Activated T-cell treated with anti-CD3 and anti-CD28 coated beads, Interleukin-2, amount 50 U/mL, for 1 hour (primary cell): ENCODE data around the gene GPR107.

Experiments
- DNase-seq: peaks from one replicate; pipeline ENCODE4 v3.0.0-alpha.2; 2020

GPR107 gene

GRCh38 chr9:130139251-130139650 is 85.5 kb downstream of the GPR107 start:
- no peak for DNase-seq

DNA sequence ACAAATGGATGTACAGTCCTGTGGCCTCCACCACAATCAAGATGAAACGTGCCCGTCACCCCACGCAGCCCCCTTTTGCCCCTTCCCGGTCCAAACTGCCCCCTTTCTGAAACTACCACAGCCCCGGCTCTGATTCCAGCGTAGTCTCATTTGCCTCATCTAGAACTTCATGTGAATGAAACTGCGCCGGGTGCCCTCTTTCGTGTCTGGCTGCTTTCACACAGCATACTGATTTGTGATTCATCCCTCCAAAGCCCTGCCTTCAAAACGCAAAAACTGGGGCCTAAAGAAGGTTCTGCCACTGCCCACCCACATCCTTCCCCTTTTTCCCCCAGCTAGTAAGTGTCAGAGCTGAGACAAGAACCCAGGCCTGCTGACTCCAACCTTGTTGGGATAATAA is 87.0 kb downstream of the GPR107 start:
- no peak for DNase-seq

DNA sequence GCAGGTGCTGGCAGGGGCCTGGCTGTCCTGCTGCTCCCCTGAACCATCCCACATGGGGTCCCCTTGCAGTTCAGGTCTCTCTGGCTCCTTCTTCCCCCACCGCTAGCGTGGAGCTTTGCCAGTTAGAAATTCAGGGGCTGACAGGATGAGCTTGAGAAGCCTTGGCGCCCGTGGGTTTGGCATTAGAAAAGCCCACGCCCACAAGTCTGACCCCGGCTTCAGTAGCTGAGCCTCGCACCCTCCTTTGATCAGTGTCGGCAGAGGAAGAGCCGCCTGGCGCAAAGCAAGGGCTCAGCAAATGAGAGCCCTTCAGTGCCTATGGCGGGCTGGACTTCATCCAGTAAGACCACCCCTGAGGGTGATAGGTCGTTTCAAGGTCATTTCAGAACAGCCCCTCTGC is 88.3 kb downstream of the GPR107 start:
- no peak for DNase-seq

DNA sequence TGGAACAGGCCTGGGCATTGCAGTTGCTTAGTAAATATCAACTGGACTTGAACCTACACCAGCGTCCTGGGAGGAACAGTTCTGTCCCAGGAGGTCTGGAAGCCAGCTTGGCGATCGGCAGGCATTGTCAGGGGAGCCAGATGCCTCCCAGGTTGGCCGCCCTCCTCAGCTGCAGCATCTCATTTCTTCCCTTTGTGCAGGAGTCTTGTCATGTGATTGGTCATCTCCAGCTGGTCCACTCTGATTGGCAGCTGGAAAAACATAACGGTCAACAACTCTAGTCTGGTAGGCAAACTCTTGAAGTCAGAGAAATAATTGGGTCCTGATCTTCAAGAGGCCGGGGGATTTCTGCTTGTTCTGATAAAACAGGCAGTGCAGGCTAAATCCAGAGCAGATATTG is 88.9 kb downstream of the GPR107 start:
- no peak for DNase-seq

- DNase-seq: no peak
Observed at GRCh38 chr9:130143279-130143893, 89.7 kb downstream of the GPR107 start.

GRCh38 chr9:130143958-130144366 is 90.3 kb downstream of the GPR107 start:
- DNase-seq: no peak

DNA sequence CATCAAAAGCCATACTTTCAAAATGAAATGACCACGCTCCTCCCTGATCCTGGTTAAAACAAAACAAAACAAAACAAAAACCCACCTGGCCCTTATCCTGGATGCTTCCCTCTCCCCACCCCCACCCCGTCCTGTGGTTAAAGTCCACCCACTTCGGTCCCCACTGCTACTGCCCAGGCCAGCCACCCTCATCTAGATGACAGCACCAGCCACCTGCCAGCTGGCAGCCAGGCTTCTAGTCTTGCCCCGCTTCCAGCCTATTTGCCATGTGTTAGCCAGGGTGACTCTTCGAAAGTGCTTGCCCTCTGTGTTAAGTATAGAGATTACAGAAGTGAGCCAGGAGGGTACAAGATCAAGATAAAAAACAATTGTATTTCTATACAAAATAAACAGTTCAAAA is 91.0 kb downstream of the GPR107 start:
- no peak for DNase-seq

DNA sequence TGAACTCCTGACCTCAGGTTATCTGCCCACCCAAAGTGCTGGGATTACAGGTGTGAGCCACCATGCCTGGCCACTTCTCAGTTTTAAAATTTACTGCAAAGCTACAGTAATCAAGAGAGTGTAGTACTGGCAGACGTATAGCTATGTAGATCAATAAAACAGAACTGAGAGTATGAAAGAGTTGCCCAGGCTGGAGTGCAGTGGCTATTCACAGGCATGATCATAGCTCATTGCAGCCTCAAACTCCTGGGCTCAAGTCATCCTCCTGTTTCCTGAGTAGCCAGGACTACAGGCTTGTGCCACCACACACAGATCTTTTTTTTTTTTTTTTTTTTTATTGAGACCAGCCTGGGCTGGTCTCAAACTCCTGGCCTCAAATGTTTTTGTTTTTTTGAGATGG is 92.0 kb downstream of the GPR107 start:
- no peak for DNase-seq

GRCh38 chr9:130147198-130147597 is 93.5 kb downstream of the GPR107 start:
- no peak for DNase-seq

DNA sequence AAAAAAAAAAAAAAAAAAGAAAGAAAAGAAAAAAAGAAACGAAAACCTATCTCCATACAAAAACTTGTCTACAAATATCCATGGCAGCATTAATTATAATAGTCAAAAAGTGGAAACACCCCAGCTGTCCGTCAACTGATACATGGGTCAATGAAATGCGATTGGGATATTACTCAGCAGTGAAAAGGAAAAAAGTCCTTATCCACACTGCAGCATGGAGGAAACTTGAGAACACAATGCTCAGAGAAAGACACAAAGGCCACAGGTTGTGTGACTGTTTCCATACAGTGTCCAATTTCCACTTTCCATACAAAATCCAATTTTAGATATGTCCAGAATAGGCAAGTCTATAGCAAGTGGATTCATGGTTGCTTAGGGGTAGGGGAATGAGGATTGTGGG is 94.2 kb downstream of the GPR107 start:
- no peak for DNase-seq

DNA sequence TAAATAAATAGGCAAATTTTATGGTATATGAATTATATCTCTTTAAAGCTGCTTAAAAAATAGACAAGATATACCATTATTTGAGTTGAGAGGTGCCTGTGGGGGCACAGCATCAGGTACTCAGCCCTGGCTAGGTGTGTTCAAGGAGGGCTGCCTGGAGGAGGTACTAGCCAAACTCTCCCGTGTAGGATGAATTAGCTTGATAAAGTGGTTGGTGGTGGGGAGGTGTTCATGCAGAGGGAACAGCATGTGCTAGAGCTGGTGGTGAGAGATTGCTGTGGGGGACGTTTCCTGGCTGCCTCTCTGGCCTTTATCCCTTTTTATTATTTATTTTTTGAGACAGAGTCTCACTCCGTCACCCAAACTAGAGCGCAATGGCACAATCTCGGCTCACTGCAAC is 95.3 kb downstream of the GPR107 start:
- no peak for DNase-seq

DNA sequence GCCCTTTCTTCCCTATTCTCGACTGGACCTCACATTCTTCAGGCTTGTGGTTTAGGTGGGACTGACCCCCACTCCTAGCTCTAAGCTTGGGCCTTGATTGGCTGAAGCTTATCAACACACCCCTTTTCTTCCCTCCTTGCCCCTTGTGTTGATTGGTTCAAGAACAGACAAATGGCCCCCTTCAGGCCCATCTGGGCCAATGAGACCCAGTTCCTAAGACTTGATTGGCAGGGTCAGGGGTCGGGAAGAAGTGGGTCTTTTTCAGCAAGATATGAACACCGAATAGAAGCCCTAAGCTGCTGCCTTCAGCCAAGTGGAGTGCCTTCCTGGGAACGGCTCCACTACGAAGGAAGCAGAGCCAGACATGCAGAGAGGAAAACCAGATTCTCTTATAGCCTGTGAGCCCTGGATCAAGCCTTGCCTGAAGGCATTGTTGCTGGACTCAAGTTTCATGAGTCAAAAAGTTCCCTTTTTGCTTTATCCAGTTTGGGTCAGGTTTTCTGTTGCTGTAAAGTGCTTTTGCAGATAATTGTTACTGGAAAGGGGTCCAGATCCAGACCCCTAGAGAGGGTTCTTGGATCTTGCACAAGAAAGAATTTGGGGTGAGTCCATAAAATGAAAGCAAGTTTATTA is 96.1 kb downstream of the GPR107 start:
- no peak for DNase-seq

GRCh38 chr9:130150779-130151382 is 97.2 kb downstream of the GPR107 start:
- DNase-seq: no peak

- no peak for DNase-seq
Observed at GRCh38 chr9:130154816-130155215, 101.1 kb downstream of the GPR107 start.

- DNase-seq: no peak
Observed at GRCh38 chr9:130155647-130156046, 101.9 kb downstream of the GPR107 start.

DNA sequence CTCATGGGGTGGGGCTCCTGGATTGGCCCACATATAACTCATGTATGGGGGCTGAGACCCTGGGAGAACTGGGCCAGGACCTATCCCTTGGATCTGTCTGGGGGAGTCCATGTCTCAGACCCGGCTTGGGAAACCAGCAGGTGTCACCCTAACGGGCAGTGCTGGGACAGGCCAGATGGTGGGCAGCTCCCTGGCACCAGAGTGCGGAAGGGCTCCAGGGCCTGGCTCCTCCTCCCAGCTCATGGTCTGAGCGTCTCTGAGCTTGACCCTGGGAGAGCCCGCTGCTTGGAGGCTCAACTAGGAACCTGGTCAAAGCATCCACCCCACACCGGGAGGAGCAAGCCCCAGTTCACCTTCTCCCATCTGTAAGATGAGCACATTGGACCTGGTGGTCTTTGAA is 103.0 kb downstream of the GPR107 start:
- DNase-seq: no peak

DNA sequence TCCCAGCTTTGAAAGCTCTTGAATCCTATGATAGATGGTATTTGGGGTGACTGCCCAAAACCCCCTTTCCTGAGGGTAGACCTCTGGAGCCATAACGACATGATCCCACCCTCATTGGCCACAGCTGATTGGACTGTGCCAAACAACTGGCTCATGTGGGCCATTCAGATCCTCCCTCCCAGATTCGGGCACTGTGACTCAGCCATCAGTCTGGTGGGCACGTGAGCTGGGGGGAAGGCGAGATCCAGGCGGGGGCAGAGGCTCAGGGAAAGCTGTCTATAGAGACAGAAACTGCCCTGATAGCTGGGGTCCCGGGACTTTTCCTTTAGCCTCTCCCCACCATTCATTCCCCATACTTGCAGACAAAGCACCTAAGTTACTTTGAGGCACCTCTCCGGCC is 103.4 kb downstream of the GPR107 start:
- DNase-seq: no peak

- no peak for DNase-seq
Observed at GRCh38 chr9:130158001-130158400, 104.3 kb downstream of the GPR107 start.

- no peak for DNase-seq
Observed at GRCh38 chr9:130159057-130159456, 105.4 kb downstream of the GPR107 start.

DNA sequence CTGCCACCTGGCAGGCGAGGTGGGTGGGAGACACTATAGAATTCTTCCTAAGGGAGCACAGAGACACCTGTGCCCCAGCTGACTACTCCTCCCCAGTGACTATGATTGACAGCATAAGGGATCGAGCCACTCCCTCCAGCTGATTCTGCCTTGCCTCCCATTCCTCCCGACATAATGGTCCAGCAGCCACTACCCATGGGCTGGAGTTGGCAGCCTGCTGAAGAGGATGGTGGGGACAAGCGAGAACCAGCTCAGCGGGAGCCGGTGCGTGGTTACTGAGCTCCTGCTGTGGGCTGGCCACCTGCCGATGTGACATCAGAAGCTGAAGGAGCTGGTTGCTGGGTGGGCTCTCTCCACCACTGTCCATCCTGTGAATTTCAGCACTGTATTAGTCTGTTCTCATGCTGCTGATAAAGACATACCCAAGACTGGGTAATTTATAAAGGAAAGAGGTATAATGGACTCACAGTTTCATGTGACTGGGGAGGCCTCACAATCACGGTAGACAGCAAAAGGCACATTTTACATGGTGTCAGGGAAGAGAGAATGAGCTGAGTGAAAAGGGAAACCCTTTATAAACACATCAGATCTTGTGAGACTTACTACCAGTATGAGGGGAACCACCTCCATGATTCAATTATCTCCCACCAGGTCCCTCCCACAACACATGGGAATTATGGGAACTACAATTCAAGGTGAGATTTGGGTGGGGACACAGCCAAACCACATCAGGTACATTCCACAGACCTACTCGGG is 106.4 kb downstream of the GPR107 start:
- no peak for DNase-seq

DNA sequence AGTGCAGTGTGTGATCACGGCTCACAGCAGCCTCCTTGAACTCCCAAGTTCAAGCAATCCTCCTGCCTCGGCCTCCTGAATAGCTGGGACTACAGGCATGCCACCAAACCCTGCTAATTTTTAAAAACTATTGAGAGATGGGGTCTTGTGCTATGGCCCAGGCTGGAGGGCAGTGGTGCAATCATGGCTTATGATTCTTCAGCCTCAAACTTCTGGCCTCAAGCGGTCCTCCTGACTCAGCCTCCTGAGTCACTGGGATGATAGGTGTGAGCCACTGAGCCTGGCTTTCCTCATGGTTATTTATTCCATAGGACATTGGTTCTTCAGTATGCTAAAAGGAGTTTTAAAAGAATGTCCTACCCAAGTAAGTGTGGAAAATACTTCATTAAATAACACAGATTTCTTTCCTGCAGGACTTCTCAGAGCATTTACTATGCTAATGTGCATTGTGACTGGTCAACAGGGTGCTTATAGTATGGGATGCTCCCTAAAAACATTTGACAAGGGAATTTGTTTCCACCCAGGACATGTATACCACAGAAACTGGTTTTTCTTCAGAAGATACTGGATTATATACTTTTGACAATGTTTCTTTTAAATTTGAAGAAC is 107.3 kb downstream of the GPR107 start:
- no peak for DNase-seq

GRCh38 chr9:130165579-130165978 is 111.9 kb downstream of the GPR107 start:
- no peak for DNase-seq

- DNase-seq: no peak
Observed at GRCh38 chr9:130166399-130166798, 112.7 kb downstream of the GPR107 start.

GRCh38 chr9:130167927-130168326 is 114.2 kb downstream of the GPR107 start:
- DNase-seq: no peak
